Loucy (cell line): Measurements from ENCODE around the gene ANAPC2.

Experiments
- CTCF ChIP-seq: fragments of 200-600 bp; sonication (generic); conservative IDR thresholded peaks from 2 replicates; pipeline ENCODE4 v1.5.1; 2014; ENCODE audit warnings: mild to moderate bottlenecking, antibody characterized with exemption, low read length
- EZH2phosphoT487 ChIP-seq: fragments of 200-600 bp; IDR thresholded peaks from 2 replicates; pipeline ENCODE4 v1.6.1; 2018; ENCODE audit warnings: antibody characterized with exemption, mild to moderate bottlenecking, moderate library complexity, borderline replicate concordance

GRCh38 chr9:137216188-137216965 is 28.0 kb upstream of the ANAPC2 start:
- TF ChIP-seq CTCF, result no peak
- no peak for TF ChIP-seq EZH2phosphoT487
